HG02798 (cell line): ENCODE results near the gene RASD1.
"Not testable (repeated sequence)": the region's sequence is repeated elsewhere in the genome, so short reads cannot be mapped to it uniquely, and the experiment has no call there.

Source experiments
- ATAC-seq: cut with Tn5 transposase; IDR thresholded peaks from one replicate; pipeline ENCODE4 v1.9.1; 2021; ENCODE audit warnings: mild to moderate bottlenecking; ENCODE audit not compliant: unreplicated experiment, poor library complexity

RASD1 gene

DNA sequence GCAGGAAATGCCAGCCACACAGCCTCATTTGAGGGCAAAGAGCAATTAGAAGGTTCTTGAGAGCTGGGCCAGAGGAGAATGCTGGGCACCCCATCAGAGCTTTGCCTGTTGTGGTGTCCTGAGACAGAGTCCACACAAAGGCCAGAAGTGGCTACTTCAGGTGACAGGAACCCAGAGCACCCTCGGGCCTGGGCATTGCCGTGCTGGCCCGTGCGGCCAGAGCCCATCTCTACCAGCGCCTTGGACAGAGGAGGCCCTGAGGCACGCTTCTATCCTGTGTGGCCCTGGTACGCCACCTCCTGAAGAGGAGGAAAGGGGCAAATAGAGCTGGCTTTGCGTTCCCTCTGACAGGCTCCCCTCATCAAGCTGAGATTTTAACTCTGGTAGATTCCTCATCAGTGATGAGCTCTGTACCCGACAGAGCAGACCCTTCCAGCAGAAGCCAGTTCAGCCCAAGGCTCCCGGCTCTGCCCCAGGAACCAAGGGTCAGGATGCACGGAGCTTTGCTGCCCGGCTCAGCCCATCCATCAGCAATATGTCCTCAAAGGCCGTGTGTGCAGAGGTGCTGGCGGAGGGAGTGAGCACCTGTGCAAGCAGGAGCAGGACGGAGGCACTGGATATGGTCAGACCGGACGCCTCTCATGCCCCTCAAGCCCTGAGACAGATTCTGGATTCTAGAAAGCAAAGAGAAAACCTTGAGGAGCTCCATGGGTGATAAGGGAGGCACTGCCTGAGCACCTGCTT, 3.4 kb upstream of the RASD1 start:
- no peak for ATAC-seq

DNA sequence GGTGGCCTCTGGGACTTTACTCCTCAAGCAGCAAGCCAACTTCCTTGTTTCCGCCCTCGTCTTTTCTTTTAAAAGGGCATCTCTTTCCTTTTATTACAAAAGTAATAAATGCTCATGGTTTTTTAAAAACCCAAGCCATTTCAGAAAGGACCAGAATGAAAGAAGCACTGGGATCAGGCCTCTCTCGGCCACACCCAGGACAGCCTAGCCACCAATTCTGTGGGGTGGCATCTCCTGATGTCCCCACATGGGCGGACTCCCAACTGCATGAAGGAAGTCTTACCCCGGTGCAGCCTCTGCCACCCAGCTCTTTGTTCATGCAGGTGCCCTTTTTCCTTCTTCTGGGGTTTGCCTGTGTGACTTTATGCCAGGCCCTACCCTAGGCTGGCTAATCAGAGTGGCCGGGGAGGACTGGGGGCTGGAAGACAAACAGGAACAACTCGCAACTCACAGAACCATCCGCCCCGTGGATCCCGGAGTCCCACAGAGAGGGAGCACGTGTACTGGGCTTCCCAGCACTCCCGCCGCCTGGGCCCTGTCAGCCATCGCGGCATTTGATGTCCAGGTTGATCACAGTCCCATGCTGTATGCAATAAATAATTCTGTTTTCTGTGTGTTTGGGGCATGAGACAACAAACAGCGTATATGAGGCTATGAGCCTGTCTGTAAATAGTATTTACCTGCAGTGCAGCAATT, 2.6 kb upstream of the RASD1 start:
- no peak for ATAC-seq

DNA sequence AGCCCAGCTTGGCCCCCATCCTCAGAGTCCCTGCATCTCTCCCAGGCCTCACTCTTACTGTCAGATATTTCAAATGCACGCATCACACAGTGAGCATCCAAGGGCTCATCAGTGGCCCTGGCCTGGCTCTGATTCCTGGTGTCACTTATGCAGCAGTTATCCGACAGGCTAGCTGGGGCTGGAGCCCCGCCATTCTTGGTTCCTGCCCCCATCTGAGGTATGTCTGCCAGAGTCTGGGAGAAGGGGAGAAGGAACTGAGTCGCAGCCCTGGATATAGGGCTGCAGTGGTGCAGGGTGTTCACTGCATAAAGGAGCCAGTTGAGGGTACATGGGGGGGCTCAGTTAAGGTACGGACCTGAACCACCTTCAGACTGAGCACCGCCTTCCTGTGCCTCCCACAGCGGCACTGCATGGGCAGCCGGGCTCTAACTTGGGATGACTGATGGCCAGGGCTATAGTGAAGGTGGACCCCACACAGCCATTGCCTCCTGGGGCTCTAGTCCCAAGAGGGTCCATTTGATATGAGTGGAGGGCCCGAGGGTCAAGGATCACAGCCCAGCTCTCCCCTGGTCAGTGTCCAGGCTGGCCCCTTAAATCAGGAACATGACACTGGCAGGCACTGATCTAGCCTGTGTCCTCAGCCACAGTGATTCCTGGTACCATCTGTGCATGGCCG, 1.8 kb upstream of the RASD1 start:
- no peak for ATAC-seq

DNA sequence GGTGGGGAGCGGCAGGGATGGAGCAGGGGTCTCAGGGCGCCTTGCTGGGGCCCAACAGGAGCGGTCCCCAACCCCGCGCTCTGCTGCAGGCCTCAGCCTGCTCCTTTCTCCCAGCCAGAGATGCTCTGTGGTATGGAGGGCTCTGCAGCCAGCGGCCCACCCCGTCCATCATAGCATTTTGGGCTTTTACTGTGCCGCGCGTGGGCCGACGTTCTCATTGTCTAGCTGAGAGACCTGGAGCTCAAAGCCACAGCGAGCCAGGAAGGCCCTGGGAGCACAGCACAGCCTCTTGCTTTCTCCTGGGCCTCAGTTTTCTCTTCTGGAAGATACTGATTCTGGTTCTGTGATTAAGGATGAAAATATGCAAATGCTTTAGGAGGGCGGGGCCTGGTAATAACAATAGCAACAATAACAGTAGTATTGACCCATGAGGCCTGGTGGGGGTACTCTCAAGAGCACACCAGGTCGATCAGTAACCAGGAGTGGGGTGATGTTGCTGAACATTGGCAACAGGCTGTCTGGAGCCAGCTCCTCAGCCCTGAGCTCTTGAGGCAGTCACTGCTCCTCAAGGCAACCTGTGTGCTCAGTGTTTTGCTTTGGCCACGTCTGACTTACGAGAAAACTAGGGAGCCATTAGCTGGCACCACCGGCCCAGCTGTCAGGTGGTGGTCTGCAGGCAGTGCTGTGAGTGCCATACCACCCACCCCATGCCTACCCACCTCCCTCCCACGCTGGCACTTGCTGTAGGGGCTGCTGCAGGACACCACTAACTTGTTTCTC, 1.1 kb upstream of the RASD1 start:
- no peak for ATAC-seq

DNA sequence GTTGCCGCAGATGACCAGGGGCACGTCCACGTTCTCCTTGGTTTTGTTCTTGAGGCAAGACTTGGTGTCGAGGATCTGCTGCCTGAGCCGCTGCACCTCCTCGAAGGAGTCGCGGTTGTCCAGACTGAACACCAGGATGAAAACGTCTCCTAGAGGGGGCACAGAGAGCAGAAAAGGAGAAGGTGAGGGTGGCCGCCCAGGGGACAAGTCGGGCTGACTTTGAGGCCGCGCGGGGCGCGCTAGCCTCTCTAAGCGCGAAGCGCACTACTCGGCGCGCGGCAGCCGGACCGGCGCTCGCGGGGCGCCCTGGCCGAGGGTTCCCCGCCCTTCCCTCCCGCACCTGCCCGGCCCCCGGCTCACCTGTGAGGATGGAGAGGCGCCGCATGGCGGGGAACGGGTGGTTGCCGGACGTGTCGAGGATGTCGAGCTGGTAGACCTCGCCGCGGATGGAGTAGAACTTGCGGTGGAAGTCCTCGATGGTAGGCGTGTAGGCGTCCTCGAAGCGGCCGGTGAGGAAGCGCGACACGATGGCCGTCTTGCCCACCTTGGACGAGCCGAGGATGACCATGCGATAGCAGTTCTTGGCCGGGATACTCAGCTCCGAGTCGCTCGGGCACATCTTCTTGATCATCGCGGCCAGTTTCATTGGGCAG, 533 bp downstream of the RASD1 start:
- no peak for ATAC-seq

DNA sequence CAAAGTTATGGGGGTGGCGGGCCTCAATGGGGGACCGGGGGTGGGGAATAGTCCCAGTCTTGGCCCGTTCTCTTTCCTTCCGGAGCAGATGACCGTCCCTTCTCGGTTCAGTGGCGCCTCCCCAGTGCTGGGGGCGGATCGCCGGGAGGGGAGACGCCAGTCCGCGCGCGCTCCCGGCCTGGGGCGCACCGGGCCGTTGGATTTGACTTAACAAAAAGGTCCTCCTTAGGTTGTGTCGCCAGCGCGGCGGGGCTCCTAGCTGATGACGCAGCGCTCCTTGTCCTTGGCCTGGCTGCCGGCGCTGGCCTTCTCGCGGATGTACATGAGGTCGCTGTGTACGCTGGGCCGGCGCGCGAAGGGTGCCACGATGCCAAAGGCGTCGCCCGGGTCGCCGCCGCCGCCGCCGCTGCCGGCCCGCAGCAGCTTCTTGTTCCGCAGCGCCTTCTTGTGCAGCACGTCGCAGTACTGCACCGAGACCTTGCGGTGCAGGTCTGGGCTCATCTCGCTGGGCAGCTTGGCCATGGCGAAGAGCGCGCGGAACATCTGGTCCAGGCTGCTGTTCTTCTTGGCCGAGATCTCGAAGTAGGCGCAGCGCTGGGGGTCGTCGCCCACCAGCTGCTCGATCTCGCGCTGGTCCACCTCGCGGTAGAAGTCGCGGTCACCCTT, 1.2 kb downstream of the RASD1 start:
- no peak for ATAC-seq

DNA sequence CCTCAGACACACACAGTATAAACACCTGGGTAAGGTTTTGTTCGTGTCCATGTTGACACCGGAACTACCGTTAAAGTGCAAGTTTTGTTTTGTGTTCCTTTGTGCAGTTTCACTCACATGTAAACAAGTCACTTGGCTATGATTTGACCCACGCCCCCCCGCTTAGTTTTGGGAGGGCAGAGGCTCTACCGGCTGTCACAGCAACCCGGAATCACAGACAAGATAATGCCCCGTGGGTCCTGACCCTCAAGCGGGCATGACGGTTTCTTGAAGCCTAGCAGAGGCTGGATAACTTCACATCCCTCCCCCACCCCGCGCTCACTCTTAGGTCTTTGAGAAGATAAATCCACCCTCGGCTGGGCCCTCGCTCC, 1.7 kb downstream of the RASD1 start:
- no peak for ATAC-seq

DNA sequence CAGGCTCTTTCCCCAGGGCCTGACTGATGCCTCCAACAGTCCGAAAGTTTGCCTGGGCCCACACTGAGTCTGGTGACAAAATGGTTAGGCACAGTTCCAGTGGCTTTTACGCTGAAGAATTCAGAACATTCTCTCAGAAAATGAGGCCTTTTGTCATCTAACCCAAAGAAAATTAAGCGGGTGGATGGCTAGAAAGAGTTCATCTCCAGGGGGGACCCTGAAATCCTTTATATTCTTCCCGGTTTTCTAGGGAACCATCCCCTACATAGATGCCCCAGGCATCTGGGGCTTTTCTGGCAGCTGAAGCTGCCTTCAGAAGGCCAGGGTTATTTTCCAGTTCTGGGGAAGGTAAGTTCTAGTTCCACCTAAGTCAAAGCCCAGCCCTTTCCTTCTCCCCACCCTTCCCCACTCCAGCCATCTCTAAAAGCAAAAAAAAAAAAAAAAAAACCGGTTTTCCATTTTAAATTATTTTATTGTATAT, 2.2 kb downstream of the RASD1 start:
- ATAC-seq: no peak

DNA sequence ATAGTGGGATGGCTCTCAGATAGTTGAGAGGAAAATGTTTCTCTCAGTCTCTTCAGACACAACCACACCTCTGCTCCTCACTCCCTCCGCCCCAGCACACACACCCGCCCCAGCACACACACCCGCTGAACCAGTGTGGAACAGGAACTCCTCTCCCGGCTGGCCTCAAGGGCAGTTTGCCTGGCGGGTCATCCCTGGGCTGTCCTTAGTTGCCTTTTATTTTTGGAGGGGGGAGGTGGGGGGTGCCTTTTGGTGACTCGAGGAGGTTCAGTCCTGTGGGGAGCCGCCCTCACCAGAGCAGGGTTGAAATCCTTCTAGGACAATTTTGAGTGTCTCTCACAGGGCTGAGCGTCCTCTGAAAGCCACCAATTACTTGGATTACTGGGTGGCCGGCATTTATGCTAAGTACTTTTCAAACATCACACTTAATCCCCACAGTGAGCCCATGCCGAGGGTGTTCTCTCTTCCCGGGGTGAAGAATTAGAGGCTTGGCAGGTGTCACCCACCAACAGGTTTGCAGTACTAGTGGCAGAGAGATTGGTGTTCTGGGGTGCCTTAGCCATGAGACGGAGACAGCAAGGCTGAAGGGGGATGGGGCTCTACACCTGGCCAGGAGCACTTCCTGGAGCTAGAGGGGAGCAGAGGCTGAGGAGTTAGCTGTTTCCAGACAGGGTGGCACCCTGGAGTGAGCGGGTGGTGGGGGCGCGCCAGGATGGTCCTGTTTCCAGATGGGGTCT, 2.8 kb downstream of the RASD1 start:
- ATAC-seq: no peak

DNA sequence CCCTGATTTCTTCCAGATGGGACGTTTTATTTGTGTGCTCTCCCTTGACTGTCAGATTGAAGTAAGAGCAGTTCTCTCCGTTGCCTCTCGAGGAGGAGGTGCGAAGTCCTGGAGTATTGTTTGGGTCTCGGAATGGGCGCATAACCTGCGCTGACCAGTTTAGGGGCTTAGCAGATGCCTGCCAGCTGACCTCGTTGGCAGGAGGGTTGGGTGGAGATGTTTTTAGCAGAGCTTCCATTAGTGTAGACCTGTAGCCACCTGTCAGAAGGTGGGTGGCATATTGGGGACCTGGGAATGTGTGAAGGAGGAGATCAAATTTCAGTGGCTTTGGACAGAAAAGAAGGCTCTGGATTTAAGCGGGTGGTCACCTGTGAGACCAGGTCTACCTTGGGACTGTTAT, 3.6 kb downstream of the RASD1 start:
- ATAC-seq: no peak

DNA sequence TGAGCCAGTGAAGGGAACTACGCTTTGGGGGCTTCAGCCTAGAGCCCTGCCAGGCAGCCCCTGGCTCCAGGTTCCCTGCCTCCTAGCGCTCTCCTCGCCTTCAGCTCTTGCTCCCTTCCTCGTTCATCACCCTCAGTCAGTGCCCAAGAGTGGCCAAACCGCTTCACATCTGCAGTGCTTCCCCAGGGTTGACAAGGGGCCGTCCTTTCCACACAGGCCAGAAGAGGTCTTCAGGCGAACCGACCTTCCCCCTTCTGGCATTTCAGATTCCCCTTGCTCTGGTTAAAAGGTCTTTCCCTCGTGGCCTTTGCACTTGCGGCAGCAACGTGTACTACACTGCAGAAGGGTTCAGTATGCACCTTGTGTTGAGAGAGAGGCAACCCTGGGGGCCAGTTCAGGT, 4.1 kb downstream of the RASD1 start:
- no peak for ATAC-seq

DNA sequence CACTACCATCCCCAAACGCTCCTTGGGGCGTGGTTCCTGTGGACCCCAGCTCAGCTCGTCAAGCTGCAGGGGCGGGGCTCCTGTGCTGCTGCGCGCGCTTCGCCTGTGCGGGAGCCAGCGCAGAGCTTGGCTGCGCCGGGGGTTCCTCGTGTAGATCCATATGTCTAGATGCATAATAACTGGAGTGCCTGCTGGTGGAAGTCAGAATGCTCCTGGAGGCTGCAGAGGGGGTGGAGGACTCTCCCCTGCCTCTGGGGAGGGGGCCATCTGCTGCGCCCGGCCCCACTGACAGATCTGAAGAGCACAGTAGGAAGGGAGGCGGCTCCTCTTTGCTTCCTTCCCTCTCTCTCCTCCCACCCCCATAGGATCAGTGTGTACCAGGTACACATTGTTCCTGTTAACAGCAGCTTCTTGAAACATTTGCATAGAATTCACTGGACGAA, 4.6 kb downstream of the RASD1 start:
- no peak for ATAC-seq

DNA sequence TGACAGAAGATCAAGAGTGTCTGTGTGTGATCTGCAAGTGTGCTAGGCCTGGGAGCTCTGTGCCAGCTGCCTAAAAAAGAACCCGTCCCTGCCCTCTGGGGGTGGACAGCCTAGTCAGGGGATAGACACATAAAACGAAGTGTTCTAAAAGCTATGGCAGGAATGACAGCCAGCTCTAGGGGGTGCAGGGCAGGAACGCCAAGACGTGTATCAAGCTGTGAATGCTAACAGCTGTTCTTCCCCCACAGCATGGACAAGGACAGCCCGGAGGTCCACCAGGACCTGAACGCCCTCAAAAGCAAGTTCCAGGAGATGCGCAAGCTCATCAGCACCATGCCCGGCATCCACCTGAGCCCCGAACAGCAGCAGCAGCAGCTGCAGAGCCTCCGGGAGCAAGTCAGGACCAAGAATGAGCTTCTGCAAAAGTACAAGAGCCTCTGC, 5.1 kb downstream of the RASD1 start:
- no peak for ATAC-seq

DNA sequence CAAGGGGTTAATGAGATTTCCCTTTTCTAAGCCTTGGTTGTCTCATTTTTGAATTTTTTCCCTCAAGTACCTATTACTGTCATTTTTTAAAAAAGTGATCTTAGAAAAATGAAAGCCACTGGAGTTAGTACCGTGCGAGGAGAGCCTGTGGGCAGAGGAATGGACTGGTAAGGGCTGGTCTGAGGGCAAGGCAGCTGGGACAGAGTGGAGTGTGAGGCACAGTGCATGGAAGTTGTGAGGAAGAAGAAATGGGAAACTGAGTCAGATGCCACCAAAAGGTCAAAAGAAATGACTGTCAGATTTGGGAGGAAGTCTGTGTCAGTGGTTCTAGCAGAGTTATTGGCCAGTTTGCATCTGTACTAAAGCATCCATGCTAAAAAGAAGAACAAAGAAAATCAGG, 8.2 kb downstream of the RASD1 start:
- no peak for ATAC-seq

DNA sequence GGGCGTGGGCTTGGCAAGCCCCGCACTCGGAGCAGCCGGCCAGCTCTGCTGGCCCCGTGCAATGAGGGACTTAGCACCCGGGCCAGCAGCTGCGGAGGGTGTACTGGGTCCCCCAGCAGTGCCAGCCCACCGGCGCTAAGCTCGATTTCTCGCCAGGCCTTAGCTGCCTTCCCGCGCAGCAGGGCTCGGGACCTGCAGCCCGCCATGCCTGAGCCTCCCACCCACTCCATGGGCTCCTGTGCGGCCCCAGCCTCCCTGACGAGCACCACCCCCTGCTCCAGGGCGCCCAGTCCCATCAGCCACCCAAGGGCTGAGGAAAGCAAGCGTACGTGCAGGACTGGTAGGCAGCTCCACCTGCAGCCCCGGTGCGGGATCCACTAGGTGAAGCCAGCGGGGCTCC, 9.8 kb downstream of the RASD1 start:
- ATAC-seq: not testable (repeated sequence)

DNA sequence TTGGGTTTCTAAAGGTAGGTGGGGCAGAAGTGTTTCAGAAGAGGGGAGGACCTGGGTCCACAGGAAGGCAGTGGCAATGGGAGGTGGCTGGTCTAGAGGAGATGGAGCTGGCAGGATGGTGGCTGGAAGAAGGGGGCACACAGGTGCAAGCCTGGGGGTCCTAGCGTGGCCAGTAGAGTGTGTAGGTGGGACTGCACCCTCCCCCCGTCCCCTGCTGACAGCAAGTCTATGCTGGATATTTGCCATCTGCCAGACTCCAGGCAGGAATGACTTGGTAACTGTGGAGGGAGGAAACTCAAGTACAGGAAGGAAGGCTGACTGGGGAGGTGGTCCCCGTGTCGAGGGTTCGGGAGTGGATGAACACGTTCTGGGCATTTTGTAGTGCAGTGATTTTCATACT, 10.8 kb downstream of the RASD1 start:
- no peak for ATAC-seq

DNA sequence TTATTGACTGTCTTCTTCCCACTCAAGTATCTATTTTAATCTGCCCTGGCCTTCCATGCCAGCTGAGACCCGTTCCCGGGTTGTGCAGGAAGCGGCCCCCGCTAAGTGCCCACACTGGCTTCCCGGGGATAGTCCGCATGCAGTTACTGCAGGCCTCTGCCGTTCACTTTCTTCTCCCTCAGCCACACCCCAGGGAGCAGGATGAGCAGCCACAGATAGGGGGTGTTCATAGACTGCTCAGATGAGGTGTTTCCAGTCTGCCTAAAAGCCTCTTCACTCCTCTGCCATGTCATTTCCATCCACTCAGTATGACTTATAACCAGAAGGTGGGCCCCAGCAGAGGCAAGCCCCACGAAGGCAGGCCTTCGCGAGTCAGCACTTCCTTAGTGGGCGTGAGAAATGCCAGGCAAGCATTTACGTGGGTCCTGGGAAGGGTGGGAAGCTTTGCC, 11.7 kb downstream of the RASD1 start:
- no peak for ATAC-seq

DNA sequence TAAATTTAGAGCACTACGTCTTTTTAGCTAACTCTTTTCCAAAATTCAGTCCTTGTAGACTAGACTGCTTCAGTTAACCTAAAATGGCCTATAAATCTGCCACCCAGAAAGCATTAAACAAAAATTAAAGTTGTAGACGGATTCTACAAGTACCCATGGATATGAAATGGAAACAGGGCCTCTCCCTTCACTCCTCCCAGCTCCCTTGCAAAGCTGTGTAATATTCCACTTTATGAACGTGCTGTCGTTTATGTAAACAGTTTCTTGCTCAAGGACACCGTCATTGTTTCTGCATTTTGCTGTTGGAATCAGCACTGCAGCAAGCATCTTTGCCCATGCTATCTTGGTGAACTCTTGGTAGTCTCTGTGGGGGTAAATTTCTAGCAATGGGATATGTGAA, 14.3 kb downstream of the RASD1 start:
- ATAC-seq: no peak
